Esophagus muscularis mucosa (tissue), 4 donors: ENCODE data around the gene PLCB2. TPM values are rescaled to one million over a fixed set of nuclear protein-coding genes. Genes with fewer than 3 reads are reported as not detected.

Experiments
- DNase-seq: peaks from one replicate; pipeline ENCODE4 v3.0.0-alpha.2; 2017; ENCODE audit errors: extremely low spot score
- H3K27ac ChIP-seq, 4 donors: fragments of 200-600 bp; sonication (generic); replicated peaks in 1 of 4; 1 replicate in 3 of 4; 2 replicates in 1 of 4; pipeline ENCODE4 v1.5.1; 2016 to 2019; ENCODE audit warnings: mild to moderate bottlenecking in 1 of 4
- H3K27me3 ChIP-seq, 4 donors: fragments of 200-600 bp; sonication (generic); one replicate each; pipeline versions ENCODE4 v1.5.1 to v1.6.0; 2016 to 2019
- H3K36me3 ChIP-seq, 4 donors: fragments of 200-600 bp; sonication (generic); one replicate each; pipeline ENCODE4 v1.5.1; 2016 to 2019
- H3K4me1 ChIP-seq, 4 donors: fragments of 200-600 bp; sonication (generic); one replicate each; pipeline ENCODE4 v1.5.1; 2016 to 2019
- H3K4me3 ChIP-seq, 4 donors: fragments of 200-600 bp; sonication (generic); 1 replicate in 2 of 4; 2 replicates in 2 of 4; pipeline ENCODE4 v1.5.1; 2016 to 2019; ENCODE audit warnings: mild to moderate bottlenecking in 4 of 4, moderate library complexity in 1 of 4
- H3K9me3 ChIP-seq, 4 donors: fragments of 200-600 bp; sonication (generic); 1 replicate in 3 of 4; 2 replicates in 1 of 4; pipeline ENCODE4 v1.5.1; 2016 to 2019
- CTCF ChIP-seq, 3 experiments: fragments of 200-600 bp in 2 of 3; fragments of 450-650 bp in 1 of 3; sonication (generic) in 2 of 3; IDR thresholded peaks; one replicate each; pipeline ENCODE4 v1.5.1; 2017 to 2019; ENCODE audit warnings: antibody characterized with exemption in 3 of 3, mild to moderate bottlenecking in 2 of 3, moderate library complexity in 1 of 3
- EP300 ChIP-seq: sonication (generic); formaldehyde crosslinking; IDR thresholded peaks from one replicate; pipeline ENCODE4 v1.6.1; 2017; ENCODE audit warnings: antibody characterized with exemption
- POLR2A ChIP-seq: fragments of 450-650 bp; IDR thresholded peaks from one replicate; pipeline ENCODE4 v1.6.1; 2017; ENCODE audit warnings: antibody characterized with exemption, moderate library complexity, mild to moderate bottlenecking, low read depth
- POLR2AphosphoS5 ChIP-seq, 2 donors: sonication (generic); formaldehyde crosslinking; IDR thresholded peaks; one replicate each; pipeline ENCODE4 v1.6.1; 2017; ENCODE audit warnings: antibody characterized with exemption in 2 of 2
- WGBS: methylation state at CpG from one replicate; pipeline ENCODE4 v1.1.5; 2018; 5-methylcytosine and 5-hydroxymethylcytosine counted together
- intact Hi-C: fragments of 100-400 bp; cut with DNase I; formaldehyde crosslinking; loops from one replicate; pipeline ENCODE4 v1.15.1; 2023
- total RNA-seq, 4 donors: library from RNA; depleted of rRNA; stranded (reverse); fragments of >200 nt; gene quantifications; one replicate each; pipeline versions ENCODE4 v1.1.0 to v1.2.1, GENCODE V29; 2016

PLCB2 gene
- total RNA-seq, 4 donors from 2014 or later = 5.8 to 13.3 (median 9.7) TPM

- DNase-seq = peak; percentile 96
- H3K27me3 ChIP-seq = peaks cover 0 to 27% (median 3%) of the 10 kb centered on the region in 4 donors
- no peak overlapping the region for H3K4me3 ChIP-seq
- 53% methylated on average over 24 of the region's 26 CpGs for WGBS
- TF ChIP-seq POLR2A (no peak), POLR2AphosphoS5 (IDR thresholded peaks at IDR 0.05) (peak in 1 of 2 donors; percentile 62), EP300 (no peak), CTCF (IDR thresholded peaks at IDR 0.05) (peak in 2 of 3 experiments; percentile 100)
- H3K9me3 ChIP-seq = no peaks in the 10 kb centered on the region
- peaks cover 4 to 7% (median 5%) of the 10 kb centered on the region in 4 donors for H3K4me1 ChIP-seq
- H3K36me3 ChIP-seq = no peaks in the 10 kb centered on the region
- intact Hi-C loops = loop anchor here (1.0 to 2.0 kb wide), 2 partner anchors 57 to 230 kb away; no protein-coding TSS in a partner anchor
- H3K27ac ChIP-seq = no peak overlapping the region
Observed at GRCh38 chr15:40274350-40275274, 33.1 kb downstream of the PLCB2 start.

- no peak for DNase-seq
- intact Hi-C loops = no loop called here
- no peaks in the 10 kb centered on the region for H3K4me1 ChIP-seq
- no peak overlapping the region for H3K4me3 ChIP-seq
- no peak overlapping the region for H3K27ac ChIP-seq
- H3K9me3 ChIP-seq = no peaks in the 10 kb centered on the region
- H3K27me3 ChIP-seq = peaks cover 0 to 15% (median 0%) of the 10 kb centered on the region in 4 donors
- H3K36me3 ChIP-seq = no peaks in the 10 kb centered on the region
- WGBS = 82% methylated on average over 9 of the region's 9 CpGs
- TF ChIP-seq EP300 (no peak), POLR2A (no peak), CTCF (IDR thresholded peaks at IDR 0.05) (no peak), POLR2AphosphoS5 (IDR thresholded peaks at IDR 0.05) (no peak)
Observed at GRCh38 chr15:40273428-40273827, 34.3 kb downstream of the PLCB2 start.

GRCh38 chr15:40272485-40273056 is 35.2 kb downstream of the PLCB2 start:
- intact Hi-C loops = no loop called here
- 80% methylated on average over 6 of the region's 20 CpGs for WGBS
- Histone ChIP-seq H3K27me3 (peaks cover 0 to 7% (median 0%) of the 10 kb centered on the region in 4 donors), H3K9me3 (no peaks in the 10 kb centered on the region), H3K36me3 (no peaks in the 10 kb centered on the region), H3K27ac (no peak overlapping the region), H3K4me1 (peaks cover 0 to under 1% (median 0%) of the 10 kb centered on the region in 4 donors), H3K4me3 (no peak overlapping the region)
- no peak for DNase-seq
- TF ChIP-seq POLR2AphosphoS5 (IDR thresholded peaks at IDR 0.05) = no peak
- no peak for TF ChIP-seq POLR2A
- TF ChIP-seq EP300 = no peak
- no peak for TF ChIP-seq CTCF (IDR thresholded peaks at IDR 0.05)

- Histone ChIP-seq H3K36me3 (no peaks in the 10 kb centered on the region), H3K4me1 (peaks cover 0 to 7% (median 0%) of the 10 kb centered on the region in 4 donors), H3K4me3 (no peak overlapping the region), H3K9me3 (no peaks in the 10 kb centered on the region), H3K27ac (no peak overlapping the region), H3K27me3 (peaks cover 0 to 4% (median 0%) of the 10 kb centered on the region in 4 donors)
- DNase-seq = no peak
- WGBS = 84% methylated on average over 23 of the region's 25 CpGs
- intact Hi-C loops = no loop called here
- TF ChIP-seq POLR2A = no peak
- TF ChIP-seq POLR2AphosphoS5 (IDR thresholded peaks at IDR 0.05) = no peak
- no peak for TF ChIP-seq CTCF (IDR thresholded peaks at IDR 0.05)
- no peak for TF ChIP-seq EP300
Observed at GRCh38 chr15:40271685-40272484, 35.9 kb downstream of the PLCB2 start.
